Measurements from ENCODE around the gene PNPO.

The PNPO gene

DNA sequence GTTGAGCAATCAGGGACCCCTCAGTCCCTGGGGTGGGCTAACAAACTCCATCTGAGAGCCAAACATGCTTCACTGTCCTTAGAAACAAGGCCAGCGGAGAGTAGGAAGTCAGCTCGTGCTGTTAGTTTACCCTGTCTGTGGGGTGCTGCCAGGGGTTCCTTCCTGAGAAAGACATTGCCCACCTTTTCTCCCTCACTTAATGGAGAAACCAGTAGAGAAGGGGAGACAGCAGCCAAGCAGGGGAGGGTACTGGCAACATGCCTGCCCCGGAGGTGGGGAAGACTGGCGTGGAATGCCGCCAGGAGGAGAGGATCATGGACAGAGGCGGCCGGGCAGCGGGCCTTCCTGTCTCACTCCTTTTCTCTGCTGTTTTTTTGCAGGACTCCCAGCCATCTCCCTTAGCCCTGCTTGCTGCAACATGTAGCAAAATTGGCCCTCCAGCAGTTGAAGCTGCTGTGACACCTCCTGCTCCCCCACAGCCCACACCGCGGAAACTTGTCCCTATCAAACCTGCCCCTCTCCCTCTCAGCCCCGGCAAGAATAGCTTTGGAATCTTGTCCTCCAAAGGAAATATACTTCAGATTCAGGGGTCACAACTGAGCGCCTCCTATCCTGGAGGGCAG is 25.5 kb upstream of the PNPO start:
- TF ChIP-seq CTCF (IDR thresholded peaks at IDR 0.05; ENCODE audit: low read length): no peak
- TF ChIP-seq EZH2phosphoT487 (IDR thresholded peaks at IDR 0.05; ENCODE audit: low read length): no peak
- no peak for TF ChIP-seq EZH2 (optimal IDR thresholded peaks at IDR 0.05; ENCODE audit: low read depth, low read length)
- no peak overlapping the region for H3K9ac ChIP-seq (ENCODE audit: low read length)
- no peaks in the 10 kb centered on the region; the same call in 1 of the 2 replicates for H4K20me1 ChIP-seq (ENCODE audit: insufficient read depth, low read length)

GRCh38 chr17:47916489-47917208 is 24.7 kb upstream of the PNPO start:
- no peak overlapping the region for H2AFZ ChIP-seq (ENCODE audit: low read length)
- no peak overlapping the region for H3K4me3 ChIP-seq (ENCODE audit: low read length)
- no peaks in the 10 kb centered on the region for H3K36me3 ChIP-seq (replicated peaks; ENCODE audit: insufficient read depth, low read length)
- no peak overlapping the region for H3K27ac ChIP-seq (ENCODE audit: low read length)
- H3K79me2 ChIP-seq (ENCODE audit: low read length): no peaks in the 10 kb centered on the region; the same call in 1 of the 2 replicates
- no peaks in the 10 kb centered on the region for H3K27me3 ChIP-seq (replicated peaks; ENCODE audit: insufficient read depth, low read length)
- H4K20me1 ChIP-seq (ENCODE audit: insufficient read depth, low read length): no peaks in the 10 kb centered on the region; the same call in 1 of the 2 replicates
- H3K4me2 ChIP-seq (ENCODE audit: low read depth, low read length): no peak overlapping the region
- H3K9ac ChIP-seq (ENCODE audit: low read length): no peak overlapping the region
- DNase-seq: no peak
- no peaks in the 10 kb centered on the region for H3K9me2 ChIP-seq (replicated peaks; ENCODE audit: insufficient read depth, low read length)
- TF ChIP-seq EZH2 (optimal IDR thresholded peaks at IDR 0.05; ENCODE audit: low read depth, low read length) (no peak), EZH2phosphoT487 (IDR thresholded peaks at IDR 0.05; ENCODE audit: low read length) (no peak)
- H3K4me1 ChIP-seq (ENCODE audit: low read length): no peaks in the 10 kb centered on the region
- no peaks in the 10 kb centered on the region for H3K9me3 ChIP-seq (replicated peaks; ENCODE audit: insufficient read depth, low read length)
- H3F3A ChIP-seq (ENCODE audit: insufficient read depth, low read length): 0 out of 2 replicates have a peak, but pooled peaks cover 3% of the 10 kb centered on the region

More for the DNA sequence above, 25.5 kb upstream of the PNPO start:
- Histone ChIP-seq H3K4me3 (ENCODE audit: low read length) (no peak overlapping the region), H3F3A (ENCODE audit: insufficient read depth, low read length) (0 out of 2 replicates have a peak, but pooled peaks cover 3% of the 10 kb centered on the region), H2AFZ (ENCODE audit: low read length) (no peak overlapping the region), H3K9me3 (replicated peaks; ENCODE audit: insufficient read depth, low read length) (no peaks in the 10 kb centered on the region), H3K27me3 (replicated peaks; ENCODE audit: insufficient read depth, low read length) (no peaks in the 10 kb centered on the region), H3K79me2 (ENCODE audit: low read length) (peaks cover 2% of the 10 kb centered on the region; the same call in 1 of the 2 replicates), H3K4me2 (ENCODE audit: low read depth, low read length) (no peak overlapping the region), H3K4me1 (ENCODE audit: low read length) (no peaks in the 10 kb centered on the region), H3K9me2 (replicated peaks; ENCODE audit: insufficient read depth, low read length) (no peaks in the 10 kb centered on the region), H3K27ac (ENCODE audit: low read length) (no peak overlapping the region), H3K36me3 (replicated peaks; ENCODE audit: insufficient read depth, low read length) (no peaks in the 10 kb centered on the region)
- no peak for DNase-seq

DNA sequence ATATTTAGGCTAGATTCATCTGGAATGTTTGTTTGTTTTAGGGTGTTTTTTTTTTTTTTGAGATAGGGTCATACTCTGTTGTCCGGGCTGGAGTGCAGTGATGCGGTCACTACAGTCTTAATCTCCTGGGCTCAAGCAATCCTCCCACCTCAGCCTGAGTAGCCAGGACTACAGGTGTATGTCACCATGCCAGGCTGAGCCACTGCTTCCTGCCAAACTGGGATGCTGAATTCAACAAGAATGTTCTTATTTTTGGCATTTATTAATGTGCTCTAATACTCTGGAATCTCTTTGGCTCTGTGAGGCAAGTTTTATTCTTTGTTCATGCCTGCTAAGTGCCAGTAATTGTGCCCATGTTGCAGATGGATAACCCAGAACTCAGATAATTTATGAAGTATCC is 23.8 kb upstream of the PNPO start:
- no peaks in the 10 kb centered on the region for H3K79me2 ChIP-seq (ENCODE audit: low read length)
- no peaks in the 10 kb centered on the region for H3K36me3 ChIP-seq (replicated peaks; ENCODE audit: insufficient read depth, low read length)
- no peaks in the 10 kb centered on the region for H3K4me1 ChIP-seq (ENCODE audit: low read length)
- no peaks in the 10 kb centered on the region for H3K9me3 ChIP-seq (replicated peaks; ENCODE audit: insufficient read depth, low read length)
- H3K9me2 ChIP-seq (replicated peaks; ENCODE audit: insufficient read depth, low read length): no peaks in the 10 kb centered on the region
- no peak overlapping the region for H3K4me2 ChIP-seq (ENCODE audit: low read depth, low read length)
- no peak overlapping the region for H3K27ac ChIP-seq (ENCODE audit: low read length)
- no peak for DNase-seq
- no peak overlapping the region for H3K4me3 ChIP-seq (ENCODE audit: low read length)
- H2AFZ ChIP-seq (ENCODE audit: low read length): no peak overlapping the region
- H3F3A ChIP-seq (ENCODE audit: insufficient read depth, low read length): 0 out of 2 replicates have a peak, but pooled peaks cover 3% of the 10 kb centered on the region
- H3K9ac ChIP-seq (ENCODE audit: low read length): no peak overlapping the region
- no peaks in the 10 kb centered on the region for H3K27me3 ChIP-seq (replicated peaks; ENCODE audit: insufficient read depth, low read length)
- no peaks in the 10 kb centered on the region for H4K20me1 ChIP-seq (ENCODE audit: insufficient read depth, low read length)
- TF ChIP-seq EZH2 (optimal IDR thresholded peaks at IDR 0.05; ENCODE audit: low read depth, low read length) (no peak), EZH2phosphoT487 (IDR thresholded peaks at IDR 0.05; ENCODE audit: low read length) (no peak), CTCF (IDR thresholded peaks at IDR 0.05; ENCODE audit: low read length) (no peak)
